Amygdala (tissue), 56 donors: ENCODE data around the gene MAGI2.
A peak's percentile ranks its signal among the peaks of the same experiment; 100 is the strongest.

ENCODE experiments used
- DNase-seq, 56 donors: peaks; one replicate each; lab custom pipeline; 2025; lab: John Stamatoyannopoulos, UW

MAGI2 gene

DNA sequence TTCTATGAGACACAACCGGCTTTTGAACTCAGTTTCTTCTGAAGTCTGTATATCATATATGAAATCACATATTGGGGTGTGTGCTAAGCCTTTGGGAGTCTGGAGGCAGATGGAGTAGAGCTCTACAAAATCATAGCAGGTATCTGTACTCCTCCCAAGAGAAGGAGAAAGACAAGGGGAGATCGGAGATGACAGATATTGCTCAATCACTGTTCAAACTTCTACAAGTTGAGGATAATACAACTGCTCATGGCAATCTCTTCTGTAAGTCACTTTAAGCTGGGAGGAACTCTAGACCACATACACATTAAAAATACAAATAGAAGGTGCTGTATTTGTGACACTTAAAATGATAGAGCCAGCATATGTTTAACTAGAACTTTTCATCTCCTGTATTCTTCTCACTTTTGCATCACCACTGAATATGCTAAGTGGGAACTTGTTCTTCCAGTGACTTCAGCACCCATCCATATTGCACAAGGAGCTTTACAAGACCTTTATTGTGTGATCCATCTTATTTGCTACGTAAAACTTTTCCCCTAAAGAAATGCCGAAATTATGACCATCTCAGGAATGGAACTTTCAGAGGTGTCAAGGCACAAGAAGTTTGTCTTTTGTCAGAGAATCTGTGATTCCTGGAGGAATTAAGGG is 1273.5 kb downstream of the MAGI2 start:
- no peak for DNase-seq

DNA sequence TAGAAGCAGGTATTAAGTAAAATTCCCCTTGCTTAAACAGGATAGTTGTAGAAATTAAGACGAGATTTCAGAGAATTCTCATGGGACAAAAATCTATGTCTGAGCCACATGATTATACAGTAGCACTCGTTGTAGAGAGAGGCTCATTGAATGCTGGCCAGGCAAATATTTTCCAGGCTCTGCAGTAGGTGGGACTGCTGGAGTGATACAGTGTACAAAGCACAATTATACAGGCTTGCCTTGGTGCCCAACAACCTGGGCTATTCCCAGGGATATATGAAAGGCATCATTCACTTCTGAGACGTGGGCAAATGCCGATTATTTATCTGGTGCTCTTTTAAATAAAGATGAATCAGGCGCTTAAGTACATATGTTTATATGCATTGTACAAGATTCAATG is 1274.3 kb downstream of the MAGI2 start:
- no peak for DNase-seq

DNA sequence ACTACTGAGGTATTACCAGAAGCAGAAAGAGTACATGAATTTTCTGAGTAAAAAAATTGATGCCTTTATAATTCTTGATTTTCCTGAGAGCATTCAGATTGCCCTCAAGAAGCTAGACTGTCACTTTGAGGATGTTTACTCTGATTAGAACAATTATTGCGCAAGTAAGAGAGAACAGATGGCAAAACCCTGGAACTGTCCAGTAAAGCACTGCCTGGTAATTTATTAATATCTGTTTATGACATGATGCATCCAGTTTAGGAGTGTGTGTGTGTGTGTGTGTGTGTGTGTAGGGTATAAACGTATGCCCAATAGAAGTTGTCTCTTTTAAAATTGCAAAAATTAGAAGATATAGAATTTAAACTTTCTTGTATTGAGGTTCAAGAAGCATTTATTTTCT is 1275.1 kb downstream of the MAGI2 start:
- DNase-seq: no peak

DNA sequence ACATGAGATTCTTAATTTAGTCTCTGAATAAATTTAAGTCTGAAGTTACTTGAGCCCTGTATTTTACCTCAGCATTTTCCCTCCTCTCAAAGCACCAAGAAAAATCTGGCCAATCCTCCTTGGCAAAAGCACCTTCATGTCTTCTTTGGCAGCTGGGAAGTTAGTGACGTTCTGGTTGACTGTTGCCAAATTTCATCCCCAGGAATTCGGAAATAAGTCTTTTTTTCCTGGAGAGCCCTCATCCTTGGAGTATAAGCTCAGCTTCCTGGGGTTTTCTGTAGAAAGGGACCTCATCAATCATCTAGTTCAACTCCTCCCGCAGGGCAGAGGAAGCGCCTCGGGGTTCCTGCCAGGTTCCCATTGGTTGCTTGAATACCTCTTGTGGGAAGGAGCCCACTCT is 1277.3 kb downstream of the MAGI2 start:
- DNase-seq: no peak

DNA sequence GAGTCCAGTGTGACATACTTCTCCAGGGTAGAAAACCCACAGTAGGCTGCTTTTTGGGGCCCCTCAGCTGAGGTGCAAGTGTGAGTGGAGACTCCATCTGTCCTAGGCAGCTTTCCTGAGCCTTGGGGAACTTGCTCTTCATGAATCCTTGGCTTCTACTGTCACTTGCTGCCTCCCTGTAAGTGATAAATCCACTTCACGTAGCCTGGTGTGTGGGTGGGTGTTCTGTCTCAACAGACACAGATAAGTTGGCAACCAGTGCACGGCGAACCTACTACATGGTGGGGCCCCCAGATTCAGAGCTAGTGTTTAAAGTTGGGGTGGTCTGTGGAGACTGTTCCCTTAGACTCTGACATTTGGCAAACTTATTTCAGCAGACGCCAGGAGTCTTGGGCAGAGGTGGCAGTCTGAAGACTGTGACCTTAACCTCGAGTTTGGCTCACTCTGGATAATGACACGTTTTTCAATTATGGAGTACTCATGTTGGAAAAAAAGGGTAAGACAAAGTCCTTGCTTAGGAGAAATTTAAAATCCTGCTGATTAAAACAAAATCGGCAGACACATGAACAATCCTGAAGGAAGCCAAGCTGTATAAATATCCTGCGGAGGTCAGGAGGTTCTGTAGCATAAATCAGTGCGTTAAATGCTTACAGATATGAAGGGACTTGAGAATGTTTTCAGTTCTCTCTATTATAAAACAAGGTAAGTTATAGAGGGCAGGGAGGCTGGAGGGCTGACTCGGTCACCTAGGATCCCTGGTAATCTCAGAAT is 1278.0 kb downstream of the MAGI2 start:
- DNase-seq: peak in 6 of 56 donors; percentile 5 to 36 (median 14)

DNA sequence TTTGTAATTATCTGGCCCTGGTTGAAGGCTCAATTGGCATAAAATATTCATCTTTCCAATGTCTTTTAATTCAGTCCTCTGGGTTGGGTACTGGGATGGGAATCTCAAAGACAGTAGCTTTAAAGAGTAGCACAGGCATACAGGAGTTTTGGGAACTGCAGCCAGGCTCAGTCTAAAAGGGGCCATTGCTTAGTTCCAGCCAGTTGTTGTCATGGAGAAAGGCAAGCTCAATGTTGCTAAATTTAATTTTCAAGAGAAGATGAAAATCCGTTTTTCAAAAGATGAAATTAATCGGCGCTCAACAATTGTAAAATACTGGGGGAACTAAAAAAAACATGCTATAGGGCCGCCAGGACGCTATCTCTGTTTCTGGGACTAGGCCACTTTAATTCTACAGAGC is 1279.8 kb downstream of the MAGI2 start:
- no peak for DNase-seq

DNA sequence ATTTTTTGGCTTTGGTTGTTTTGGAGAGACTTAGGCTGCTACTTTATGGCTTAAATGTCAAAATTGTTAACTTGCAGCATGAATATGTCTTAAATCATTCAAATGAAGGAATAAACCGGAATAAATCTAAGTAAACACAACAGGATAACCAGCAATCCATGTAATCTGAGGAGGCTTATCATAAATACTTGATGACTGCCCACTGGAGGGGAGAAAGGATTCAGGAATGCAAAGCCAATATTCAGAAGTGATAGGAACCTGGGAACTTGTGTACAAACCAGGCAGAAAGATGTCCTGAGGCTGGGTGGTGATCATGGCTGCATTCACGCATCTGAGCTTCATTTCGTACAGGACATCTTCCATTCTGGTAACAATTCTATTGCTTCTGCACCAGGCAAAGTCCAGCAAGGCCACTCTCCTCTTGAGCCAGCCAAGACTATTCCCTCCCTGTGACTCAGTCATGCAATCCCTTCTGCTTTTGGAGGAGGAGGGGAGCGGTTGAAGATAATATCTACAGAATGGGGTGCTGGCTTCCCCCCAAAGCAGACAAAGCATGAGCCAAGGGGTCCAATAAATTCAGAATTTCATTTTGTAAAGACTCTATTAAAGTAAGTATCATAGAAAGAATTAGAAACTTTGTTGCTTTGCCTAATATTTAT is 1280.4 kb downstream of the MAGI2 start:
- DNase-seq: no peak

DNA sequence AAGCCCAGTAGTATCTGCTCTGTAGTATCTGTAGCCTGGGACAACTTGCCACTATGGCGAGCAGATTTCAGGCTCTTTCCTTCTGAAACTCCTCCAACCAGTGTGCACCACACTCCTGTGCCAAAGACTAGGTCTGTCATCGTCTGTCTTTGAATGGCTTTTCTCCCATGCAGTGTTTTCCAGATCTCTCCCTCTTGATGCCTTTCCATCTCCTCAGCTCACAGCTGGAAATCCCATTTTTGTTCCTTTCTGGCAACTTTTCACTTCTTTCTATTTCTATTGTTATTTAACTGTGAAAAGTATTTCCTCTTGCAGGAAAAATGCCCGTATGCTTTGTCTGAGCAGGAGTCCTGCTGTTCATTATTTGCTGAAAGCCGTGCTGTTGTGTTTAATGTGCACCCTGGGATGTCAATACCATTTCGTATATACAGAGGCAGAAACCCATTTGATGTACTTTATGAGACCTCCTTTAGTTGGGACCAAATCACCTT is 1281.2 kb downstream of the MAGI2 start:
- DNase-seq: no peak

DNA sequence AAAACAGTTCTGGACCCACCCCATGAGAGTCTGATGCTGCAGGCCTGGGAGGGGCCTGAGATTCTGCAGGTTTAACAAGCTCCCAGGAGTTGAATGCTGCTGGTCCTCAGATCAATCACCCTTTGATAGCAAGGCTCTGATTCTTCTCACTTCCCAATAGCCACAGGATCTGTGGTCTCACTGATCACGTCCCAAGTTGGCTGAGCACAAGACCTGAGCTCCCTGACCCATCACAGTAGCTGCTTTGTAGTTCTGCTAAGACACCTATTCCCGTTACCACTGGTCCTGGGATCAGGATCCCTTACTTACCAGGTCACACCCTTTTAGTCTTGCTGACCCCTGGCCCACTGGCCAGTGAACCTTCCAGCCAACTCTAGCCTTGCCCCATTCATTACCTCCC is 1282.1 kb downstream of the MAGI2 start:
- no peak for DNase-seq

DNA sequence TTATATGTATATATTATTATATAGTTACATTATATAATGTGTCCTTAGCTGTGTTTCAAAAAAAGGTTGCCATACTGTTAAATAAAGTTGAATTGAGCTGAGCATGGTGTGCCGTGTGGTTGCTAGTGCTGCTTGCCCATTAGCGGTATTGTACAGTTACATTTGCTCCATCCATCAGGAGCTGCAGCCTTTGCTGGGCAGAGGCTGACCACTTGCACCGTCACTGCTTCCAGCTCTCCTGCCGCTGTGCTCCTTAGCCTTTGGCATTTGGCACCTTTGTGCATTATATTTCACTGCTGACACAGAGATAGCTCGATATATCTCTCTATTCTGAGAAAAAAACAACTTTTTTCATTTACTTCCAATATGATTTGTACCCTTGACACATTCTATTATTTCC is 1282.7 kb downstream of the MAGI2 start:
- no peak for DNase-seq

DNA sequence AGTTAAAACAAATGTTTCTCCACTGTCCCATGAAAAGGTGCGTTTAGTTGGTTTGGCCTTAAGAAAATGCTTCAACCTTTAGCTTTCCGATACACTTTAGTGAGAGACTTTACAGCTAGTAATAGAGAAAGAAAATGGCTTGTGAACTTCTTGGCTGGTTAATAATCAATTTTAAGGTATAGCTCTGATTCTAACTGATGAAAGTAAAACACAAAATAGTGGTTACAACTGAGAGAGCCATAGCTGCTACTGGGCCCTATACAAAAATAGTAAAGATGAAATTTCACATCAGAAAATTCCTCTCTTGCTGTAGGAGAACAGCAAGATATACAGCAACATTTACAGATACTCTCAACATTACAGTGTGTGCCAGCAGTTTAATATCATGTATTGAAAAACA is 1283.5 kb downstream of the MAGI2 start:
- no peak for DNase-seq

DNA sequence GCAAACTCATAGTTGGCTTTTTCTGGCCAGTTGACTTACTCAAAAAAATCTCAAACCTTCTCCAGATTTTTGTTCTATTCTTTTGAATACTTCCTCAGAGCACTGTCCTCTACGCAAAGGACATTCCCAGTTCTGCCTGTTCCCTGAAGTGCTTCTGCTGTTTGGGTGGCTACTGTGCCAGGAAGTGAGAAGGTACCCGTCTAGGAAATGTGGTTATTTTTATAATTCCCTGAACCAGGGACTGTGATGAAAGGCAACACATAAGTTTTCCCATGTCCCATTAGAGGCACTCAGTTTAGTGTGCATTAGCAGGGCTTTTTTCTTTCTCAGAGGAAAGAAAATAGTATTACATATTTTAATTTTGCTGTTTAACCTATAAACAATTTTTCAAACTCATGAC is 1284.6 kb downstream of the MAGI2 start:
- DNase-seq: no peak

DNA sequence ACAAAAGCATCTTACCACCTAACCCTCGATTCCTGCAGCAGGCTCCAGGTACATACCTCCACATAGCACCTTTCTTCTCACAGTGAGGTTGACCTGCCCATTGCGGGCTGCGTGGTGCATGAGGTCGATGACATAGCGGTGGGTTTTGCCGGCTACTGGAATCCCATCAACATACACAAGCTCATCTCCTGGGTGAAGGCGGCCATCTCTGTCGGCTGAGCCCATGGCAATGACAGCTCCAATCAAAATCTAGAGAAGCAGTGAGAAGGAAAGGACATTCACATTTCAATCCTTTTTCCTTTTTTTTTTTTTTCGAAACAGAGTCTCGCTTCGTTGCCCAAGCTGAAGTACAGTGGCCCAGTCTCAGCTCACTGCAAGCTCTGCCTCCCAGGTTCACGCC is 1285.6 kb downstream of the MAGI2 start:
- no peak for DNase-seq

DNA sequence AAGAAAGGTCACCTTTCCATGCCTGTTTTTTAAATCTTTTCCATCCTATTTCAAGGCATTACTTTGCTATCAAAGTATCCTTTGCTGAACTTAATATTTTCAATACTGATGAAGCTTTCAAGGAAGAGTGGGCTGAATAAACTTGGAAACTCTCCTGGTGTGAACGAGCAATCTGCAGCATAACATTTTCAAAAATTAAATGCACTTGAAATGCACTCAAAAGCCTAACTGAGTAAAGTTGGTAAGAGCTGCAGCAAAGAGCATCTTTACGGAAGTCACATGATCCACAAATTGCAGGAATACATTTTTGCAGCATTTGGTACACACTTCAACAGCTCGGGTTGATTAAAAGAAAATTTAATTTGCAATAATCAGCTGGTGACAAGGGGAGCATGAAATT is 1287.6 kb downstream of the MAGI2 start:
- no peak for DNase-seq

DNA sequence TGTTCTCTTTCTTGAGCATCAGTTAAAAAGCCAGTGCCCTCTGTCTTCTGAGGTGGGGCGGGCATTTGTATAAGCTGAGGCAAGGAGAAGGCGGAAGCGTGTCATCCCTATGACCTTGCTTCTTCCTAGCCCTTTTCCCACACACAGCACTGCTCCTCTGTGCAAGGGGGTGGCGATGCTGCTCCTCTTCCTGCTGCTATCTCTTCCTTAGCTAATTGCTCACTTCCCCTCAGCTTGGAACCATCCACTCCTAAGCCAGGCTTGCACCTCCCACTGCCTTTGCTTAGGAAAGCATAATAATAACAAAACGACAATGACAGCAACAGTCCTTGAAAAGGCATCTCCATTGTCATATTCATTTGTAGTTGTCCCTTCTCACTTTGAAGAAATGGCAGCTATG is 1288.0 kb downstream of the MAGI2 start:
- no peak for DNase-seq

DNA sequence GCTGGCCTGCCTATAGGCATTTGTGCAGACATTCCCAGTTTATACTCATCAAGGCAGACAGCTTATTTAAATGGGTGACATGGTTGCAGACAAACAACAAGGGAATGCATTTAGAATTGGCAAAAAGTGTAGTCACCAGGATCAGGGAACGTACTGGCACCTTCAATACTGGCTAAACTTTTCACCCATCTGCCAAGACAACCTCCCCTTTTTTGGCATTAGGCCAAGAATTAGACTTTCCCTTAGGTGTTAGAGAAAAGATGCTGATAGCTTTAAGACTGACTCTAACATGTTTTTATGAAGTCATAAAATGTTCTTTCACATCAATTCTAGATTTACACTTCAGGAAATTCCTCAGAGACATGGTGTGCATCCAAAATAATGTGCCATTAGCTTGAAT is 1289.0 kb downstream of the MAGI2 start:
- no peak for DNase-seq

DNA sequence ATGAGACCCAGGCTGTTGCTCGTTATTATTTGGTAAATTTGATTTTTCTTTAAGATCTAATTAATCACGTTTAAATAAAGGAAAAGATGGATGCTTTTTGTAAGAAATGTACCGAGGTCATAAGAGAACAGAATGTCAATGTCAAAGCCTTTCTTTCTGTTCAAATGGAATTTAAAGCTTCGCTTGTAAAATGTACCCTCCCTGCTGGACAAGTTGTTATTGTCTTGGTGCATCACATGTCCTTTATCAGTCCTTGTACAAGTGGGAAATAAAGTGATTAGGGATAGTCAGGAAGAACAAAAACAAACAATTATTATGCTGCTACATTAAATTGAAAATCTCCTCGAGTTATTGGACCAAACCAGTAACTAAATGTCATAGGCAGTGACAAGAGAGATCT is 1291.7 kb downstream of the MAGI2 start:
- no peak for DNase-seq

DNA sequence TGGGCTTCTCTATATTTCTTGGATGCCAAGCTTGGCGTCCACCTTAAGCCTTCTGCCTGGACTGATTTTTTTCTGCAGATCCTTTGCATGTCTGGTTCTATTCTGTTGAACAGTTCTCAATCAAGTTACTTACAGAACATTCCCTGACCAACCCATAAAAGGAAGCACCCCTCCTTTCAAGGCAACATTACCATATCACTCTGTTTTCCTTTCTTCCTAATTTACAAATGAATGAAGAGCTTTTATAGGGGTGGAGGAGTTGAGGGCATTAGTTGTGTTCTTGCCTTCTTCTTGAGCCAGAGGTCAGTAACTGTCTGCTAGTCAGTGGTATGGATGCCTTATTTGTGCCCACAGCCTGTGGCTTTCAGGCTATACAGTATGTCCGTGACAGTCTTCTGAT is 1293.9 kb downstream of the MAGI2 start:
- DNase-seq: no peak

DNA sequence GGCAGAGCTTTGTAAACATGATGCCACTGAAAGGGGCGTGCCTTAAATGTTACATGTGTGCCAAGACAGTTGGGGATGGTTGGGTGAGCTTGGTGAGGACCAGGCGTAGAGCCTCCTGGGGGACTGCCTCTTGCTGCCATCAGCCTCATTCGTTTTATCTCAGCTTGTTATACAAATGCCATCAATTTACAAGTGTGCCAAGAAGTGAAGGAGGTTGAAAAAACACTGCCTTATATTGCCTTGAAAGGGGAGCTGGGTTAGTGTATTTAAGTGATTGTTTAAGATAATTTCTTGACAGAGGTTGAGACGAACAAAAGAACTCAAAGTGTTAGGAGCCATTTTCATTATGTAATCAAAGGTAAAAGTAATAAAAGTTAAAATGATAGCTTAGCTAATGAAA is 1300.2 kb downstream of the MAGI2 start:
- no peak for DNase-seq

DNA sequence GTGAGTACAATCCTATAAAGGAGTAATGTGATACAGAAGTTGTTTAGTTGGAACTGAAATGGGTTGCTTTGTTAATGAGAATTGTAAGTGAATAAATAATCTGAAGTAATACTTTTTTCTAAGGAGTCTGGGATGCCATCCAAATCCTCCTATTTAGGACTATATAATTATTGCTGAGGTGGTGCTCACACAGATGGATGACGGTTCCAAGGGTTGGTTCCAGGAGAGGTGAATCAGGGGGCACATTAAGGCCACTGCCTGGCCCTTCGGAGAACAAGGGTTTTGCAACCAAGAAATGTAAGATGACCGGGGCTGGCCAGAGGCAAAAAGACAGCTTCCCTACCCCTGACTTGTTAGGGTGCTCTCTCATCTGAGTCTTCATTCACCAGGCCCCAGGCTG is 1302.2 kb downstream of the MAGI2 start:
- peak in 10 of 56 donors; percentile 14 to 49 (median 20) for DNase-seq

DNA sequence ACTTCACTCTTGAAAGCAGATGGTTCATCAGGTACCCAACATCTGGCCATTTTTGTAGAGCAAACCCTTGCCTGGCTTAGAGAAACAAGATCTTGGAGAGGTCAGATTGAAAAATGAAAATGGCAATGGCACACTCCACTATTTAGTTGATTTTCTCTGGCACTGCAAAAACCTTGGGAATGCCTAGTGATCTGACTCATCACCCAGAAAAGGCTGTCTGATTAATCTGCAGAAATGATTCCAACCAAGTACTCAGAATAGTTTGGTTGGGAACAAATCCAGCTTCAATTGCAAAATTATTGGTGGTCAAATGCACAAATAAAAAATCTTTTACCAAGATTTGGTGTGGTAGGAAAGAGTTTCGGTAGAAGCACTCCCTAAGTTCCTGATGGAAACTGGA is 1303.7 kb downstream of the MAGI2 start:
- no peak for DNase-seq
